H1 (cell line): Measurements from ENCODE around the gene OGG1. TPM values are rescaled to one million over a fixed set of nuclear protein-coding genes. Genes with fewer than 3 reads are reported as not detected.

Source experiments
- CTCF ChIA-PET: fragments of 300-600 bp; sonication (Branson Sonifier 250); formaldehyde crosslinking; loops from one replicate; lab custom pipeline; 2021; ENCODE audit not compliant: partially characterized antibody; lab: Charles Lee
- POLR2A ChIA-PET: fragments of 300-600 bp; sonication (Branson Sonifier 250); formaldehyde crosslinking; loops from one replicate; lab custom pipeline; 2021; ENCODE audit warnings: inconsistent platforms; ENCODE audit not compliant: partially characterized antibody; lab: Charles Lee
- DNase-seq, 2 experiments: peaks; one replicate each; pipeline versions ENCODE4 v3.0.0 to v3.0.0-alpha.2; 2010 to 2022; ENCODE audit warnings: low spot score in 2 of 2, low read depth in 1 of 2, mixed read lengths in 1 of 2
- FAIRE-seq: peaks from 2 replicates; lab custom pipeline; 2011; peaks lifted over from hg19 to GRCh38; lab: Jason Lieb, UNC
- H2AFZ ChIP-seq: 2 replicates; pipeline ENCODE4 v1.8.1; 2012; ENCODE audit warnings: low read length, inconsistent platforms
- H2AK5ac ChIP-seq: 2 replicates; pipeline ENCODE4 v1.6.1; 2013; ENCODE audit warnings: low read depth, low read length
- H2BK120ac ChIP-seq: replicated peaks from 2 replicates; pipeline ENCODE3; 2013; ENCODE audit warnings: low read depth, low read length, inconsistent platforms
- H2BK12ac ChIP-seq: 2 replicates; pipeline ENCODE4 v1.6.1; 2013; ENCODE audit warnings: low read depth, low read length
- H2BK15ac ChIP-seq: 2 replicates; pipeline ENCODE4 v1.6.1; 2013; ENCODE audit warnings: low read length
- H2BK20ac ChIP-seq: 2 replicates; pipeline ENCODE4 v1.6.1; 2013; ENCODE audit warnings: low read length
- H2BK5ac ChIP-seq: 2 replicates; pipeline ENCODE4 v1.6.1; 2013; ENCODE audit warnings: low read depth, low read length
- H3K14ac ChIP-seq: 2 replicates; pipeline ENCODE4 v1.6.1; 2013; ENCODE audit warnings: inconsistent platforms; ENCODE audit not compliant: insufficient read length
- H3K18ac ChIP-seq: 2 replicates; pipeline ENCODE4 v1.6.1; 2013; ENCODE audit warnings: low read length; ENCODE audit errors: extremely low read depth
- H3K23ac ChIP-seq: 2 replicates; pipeline ENCODE4 v1.6.1; 2013; ENCODE audit warnings: inconsistent platforms; ENCODE audit not compliant: insufficient read length
- H3K23me2 ChIP-seq: 2 replicates; pipeline ENCODE4 v1.6.1; 2013; ENCODE audit warnings: low read depth, low read length
- H3K27ac ChIP-seq: 2 replicates; pipeline ENCODE4 v1.6.1; 2011; ENCODE audit warnings: low read depth, low read length, inconsistent platforms
- H3K27me3 ChIP-seq, 4 experiments: replicated peaks in 1 of 4; 1 replicate in 1 of 4; 2 replicates in 3 of 4; pipeline versions ENCODE4 v1.6.1 to v1.8.1; 2011 to 2013; ENCODE audit warnings: low read length in 3 of 4, mild to moderate bottlenecking in 3 of 4, inconsistent platforms in 2 of 4, mixed read lengths in 2 of 4, moderate library complexity in 1 of 4; ENCODE audit not compliant: control insufficient read depth in 3 of 4, insufficient read depth in 3 of 4; ENCODE audit errors: extremely low read depth in 1 of 4
- H3K36me3 ChIP-seq, 4 experiments: 2 replicates each; pipeline versions ENCODE4 v1.6.1 to v1.8.1; 2011 to 2013; ENCODE audit warnings: mild to moderate bottlenecking in 4 of 4, low read length in 3 of 4, moderate library complexity in 2 of 4, control low read depth in 1 of 4, inconsistent platforms in 1 of 4; ENCODE audit not compliant: insufficient read depth in 4 of 4, control insufficient read depth in 2 of 4
- H3K4ac ChIP-seq: replicated peaks from 2 replicates; pipeline ENCODE3; 2013; ENCODE audit warnings: low read length, low read depth, mixed read lengths, inconsistent platforms; ENCODE audit not compliant: insufficient read length
- H3K4me1 ChIP-seq, 4 experiments: replicated peaks in 1 of 4; 1 replicate in 1 of 4; 2 replicates in 3 of 4; pipeline versions ENCODE4 v1.6.1 to v1.8.1; 2011 to 2013; ENCODE audit warnings: low read length in 3 of 4, inconsistent platforms in 2 of 4, mixed read lengths in 1 of 4; ENCODE audit not compliant: insufficient read depth in 4 of 4, control insufficient read depth in 3 of 4
- H3K4me2 ChIP-seq, 2 experiments: 2 replicates each; pipeline versions ENCODE4 v1.6.1 to v1.8.1; 2011 to 2013; ENCODE audit warnings: low read depth in 2 of 2, low read length in 2 of 2, control low read depth in 1 of 2, inconsistent platforms in 1 of 2, mild to moderate bottlenecking in 1 of 2; ENCODE audit not compliant: insufficient read depth in 1 of 2
- H3K4me3 ChIP-seq, 4 experiments: fragments of 200-600, 300-600 bp in 1 of 4; sonication (generic), shearing (Covaris generic), sonication (Bioruptor Twin) in 1 of 4; 2 replicates each; pipeline versions ENCODE4 v1.5.1 to v1.8.1; 2011 to 2016; ENCODE audit warnings: low read length in 4 of 4, low read depth in 3 of 4, control low read depth in 2 of 4, inconsistent platforms in 2 of 4, mild to moderate bottlenecking in 2 of 4, mixed read lengths in 1 of 4, moderate library complexity in 1 of 4; ENCODE audit not compliant: insufficient read depth in 2 of 4; ENCODE audit errors: extremely low read depth in 1 of 4
- H3K56ac ChIP-seq: replicated peaks from 2 replicates; pipeline ENCODE3; 2013; ENCODE audit warnings: low read depth, mild to moderate bottlenecking, mixed read lengths, low read length, inconsistent platforms; ENCODE audit not compliant: insufficient read length
- H3K79me1 ChIP-seq: 2 replicates; pipeline ENCODE4 v1.6.1; 2013; ENCODE audit warnings: low read depth, low read length, control low read depth
- H3K79me2 ChIP-seq, 2 experiments: 2 replicates each; pipeline versions ENCODE4 v1.6.1 to v1.8.1; 2012 to 2013; ENCODE audit warnings: low read length in 2 of 2, mild to moderate bottlenecking in 2 of 2, inconsistent platforms in 1 of 2; ENCODE audit not compliant: insufficient read depth in 2 of 2, control insufficient read depth in 1 of 2
- H3K9ac ChIP-seq, 4 experiments: replicated peaks in 1 of 4; 1 replicate in 1 of 4; 2 replicates in 3 of 4; pipeline versions ENCODE4 v1.6.1 to v1.8.1; 2011 to 2013; ENCODE audit warnings: low read depth in 3 of 4, low read length in 3 of 4, control low read depth in 2 of 4, mild to moderate bottlenecking in 2 of 4, moderate library complexity in 2 of 4, inconsistent platforms in 1 of 4; ENCODE audit errors: extremely low read depth in 1 of 4
- H3K9me3 ChIP-seq, 2 experiments: 2 replicates each; pipeline versions ENCODE4 v1.6.1 to v1.8.1; 2012 to 2013; ENCODE audit warnings: mild to moderate bottlenecking in 2 of 2, moderate library complexity in 2 of 2, control low read depth in 1 of 2, inconsistent platforms in 1 of 2, low read depth in 1 of 2, low read length in 1 of 2, mixed read lengths in 1 of 2; ENCODE audit not compliant: insufficient read depth in 2 of 2
- H4K20me1 ChIP-seq, 2 experiments: replicated peaks in 1 of 2; 2 replicates each; pipeline versions ENCODE3 to v1.8.1; 2011 to 2013; ENCODE audit warnings: inconsistent platforms in 2 of 2, low read length in 2 of 2, mild to moderate bottlenecking in 1 of 2; ENCODE audit not compliant: insufficient read depth in 2 of 2, control insufficient read depth in 1 of 2
- H4K5ac ChIP-seq: 2 replicates; pipeline ENCODE4 v1.6.1; 2013; ENCODE audit warnings: low read length, low read depth, mixed read lengths, inconsistent platforms; ENCODE audit not compliant: insufficient read length
- H4K8ac ChIP-seq: 2 replicates; pipeline ENCODE4 v1.8.0; 2013; ENCODE audit warnings: mild to moderate bottlenecking, moderate library complexity, low read length, inconsistent platforms; ENCODE audit not compliant: insufficient read depth; ENCODE audit errors: extremely low read depth
- H4K91ac ChIP-seq: replicated peaks from 2 replicates; pipeline ENCODE3; 2013; ENCODE audit warnings: low read length, mixed read lengths, inconsistent platforms; ENCODE audit not compliant: insufficient read length
- BACH1 ChIP-seq: IDR thresholded peaks from 2 replicates; pipeline ENCODE4 v1.6.1; 2012; ENCODE audit warnings: low read length, improper control_type of control experiment
- CREB1 ChIP-seq: IDR thresholded peaks from 2 replicates; pipeline ENCODE4 v1.6.1; 2012; ENCODE audit warnings: inconsistent platforms
- GABPA ChIP-seq: IDR thresholded peaks from 2 replicates; pipeline ENCODE4 v1.6.1; 2011; ENCODE audit warnings: mild to moderate bottlenecking, low read length, moderate library complexity, borderline replicate concordance; ENCODE audit not compliant: insufficient read depth
- HDAC2 ChIP-seq, 2 experiments: fragments of 300-600 bp in 1 of 2; sonication (generic) in 1 of 2; IDR thresholded peaks; 2 replicates each; pipeline ENCODE4 v1.6.1; 2011 to 2012; ENCODE audit warnings: low read depth in 2 of 2, low read length in 2 of 2, mild to moderate bottlenecking in 2 of 2, moderate library complexity in 2 of 2, borderline replicate concordance in 1 of 2, inconsistent platforms in 1 of 2
- NANOG ChIP-seq: IDR thresholded peaks from 2 replicates; pipeline ENCODE4 v1.6.1; 2011; ENCODE audit warnings: low read length, low read depth, mild to moderate bottlenecking, inconsistent platforms; ENCODE audit not compliant: insufficient read depth, poor library complexity, severe bottlenecking
- POU5F1 ChIP-seq: IDR thresholded peaks from 2 replicates; pipeline ENCODE4 v1.6.1; 2011; ENCODE audit warnings: low read depth, mild to moderate bottlenecking, low read length, moderate library complexity
- RNF2 ChIP-seq: fragments of 200-900, 300-1000 bp; sonication (generic); IDR thresholded peaks from 2 replicates; pipeline ENCODE4 v1.7.1; 2016; ENCODE audit warnings: borderline replicate concordance, low read depth, mild to moderate bottlenecking, antibody characterized with exemption, low read length; ENCODE audit not compliant: poor library complexity, severe bottlenecking; ENCODE audit errors: missing control alignments
- RXRA ChIP-seq: IDR thresholded peaks from 2 replicates; pipeline ENCODE4 v1.6.1; 2011; ENCODE audit warnings: low read depth, mild to moderate bottlenecking, low read length, moderate library complexity; ENCODE audit not compliant: insufficient read depth
- TCF12 ChIP-seq: IDR thresholded peaks from 2 replicates; pipeline ENCODE4 v1.6.1; 2011; ENCODE audit warnings: low read depth, mild to moderate bottlenecking, low read length
- USF2 ChIP-seq: IDR thresholded peaks from 2 replicates; pipeline ENCODE4 v1.6.1; 2011; ENCODE audit warnings: low read length, improper control_type of control experiment
- ZNF274 ChIP-seq: IDR thresholded peaks from 2 replicates; pipeline ENCODE4 v1.7.0; 2012; ENCODE audit warnings: low read length, borderline replicate concordance; ENCODE audit errors: extremely low read depth
- WGBS, 2 experiments: shearing (Covaris generic) in 1 of 2; methylation state at CpG; one replicate each; pipeline versions ENCODE4 v1.1.6 to v1.1.7; 2013 to 2015; ENCODE audit warnings: low lambda C conversion rate in 2 of 2, mixed read lengths in 2 of 2, inconsistent platforms in 1 of 2, low coverage in 1 of 2, missing lambda C conversion rate in 1 of 2; ENCODE audit not compliant: insufficient replicate concordance in 2 of 2, insufficient coverage in 1 of 2, insufficient read length in 1 of 2; ENCODE audit errors: extremely low coverage in 1 of 2, missing lambda C conversion rate in 1 of 2; 5-methylcytosine and 5-hydroxymethylcytosine counted together
- polyA plus RNA-seq, 7 experiments: library from polyadenylated mRNA; depleted of rRNA in 3 of 7; stranded (reverse) in 5 of 7; unstranded in 2 of 7; fragments of >200 nt in 5 of 7; fragments of 200-250 nt in 2 of 7; gene quantifications; 1 replicate in 5 of 7; 2 replicates in 1 of 7; 4 replicates in 1 of 7; pipeline versions ENCODE4 v1.2.1 to v1.2.3, GENCODE V29; 2011 to 2013; ENCODE audit warnings: missing spikeins in 2 of 7, mixed read lengths in 2 of 7
- total RNA-seq: library from RNA; stranded (reverse); fragmentation: NEBNext Ultra II Directional; extraction: Animal tissue kit (Norgen Biotek cat#: 25700); gene quantifications from 2 replicates; pipeline ENCODE4 v1.2.1, GENCODE V29; 2021

The OGG1 gene
- total and polyA plus RNA-seq, 2 of the 8 experiments (the other 6 are each of a cell fraction or from before 2014, with no cell fraction given): 29.6 to 46.8 TPM

- H3K27me3 ChIP-seq: peaks cover 0 to 7% (median 5%) of the 10 kb centered on the region in 4 experiments; a peak in 5 of 7 replicates
- H4K5ac ChIP-seq: no peak overlapping the region
- no peak overlapping the region for H3K56ac ChIP-seq
- H4K8ac ChIP-seq: no peak overlapping the region
- no peak overlapping the region for H3K23ac ChIP-seq
- POLR2A ChIA-PET: interaction anchor here (0.6 to 7.8 kb wide), 4 partner anchors 11 to 73 kb away, joined by 3 to 71 read pairs (median 4); partner anchors contain the start of genes ARPC4 and TADA3
- H3K36me3 ChIP-seq: peaks cover 28 to 51% (median 40%) of the 10 kb centered on the region in 4 experiments
- no peak overlapping the region; a peak in 1 of 7 replicates for H3K9ac ChIP-seq
- H3K27ac ChIP-seq: no peak overlapping the region
- FAIRE-seq (no peak), DNase-seq (no peak)
- H2BK15ac ChIP-seq: no peak overlapping the region
- H3K4me1 ChIP-seq: peaks cover 0 to 9% (median 2%) of the 10 kb centered on the region in 4 experiments; a peak in 3 of 7 replicates
- H3K79me1 ChIP-seq: no peaks in the 10 kb centered on the region; the same call in 1 of the 2 replicates
- H4K20me1 ChIP-seq: peaks cover 3 to 15% of the 10 kb centered on the region in 2 experiments
- peaks cover 2% of the 10 kb centered on the region; the same call in 1 of the 2 replicates for H3K23me2 ChIP-seq
- H2AK5ac ChIP-seq: no peak overlapping the region
- no peak overlapping the region for H2BK5ac ChIP-seq
- no peak overlapping the region for H2BK20ac ChIP-seq
- H3K18ac ChIP-seq: no peak overlapping the region
- H2BK120ac ChIP-seq: no peak overlapping the region
- no peaks in the 10 kb centered on the region for H3K79me2 ChIP-seq
- CTCF ChIA-PET: interaction anchor here (0.8 to 4.9 kb wide), 7 partner anchors 13 to 129 kb away, joined by 3 to 30 read pairs (median 4); partner anchors contain the start of gene ARPC4
- H2AFZ ChIP-seq: no peak overlapping the region
- no peak overlapping the region for H3K4ac ChIP-seq
- H2BK12ac ChIP-seq: no peak overlapping the region
- no peak overlapping the region for H3K4me2 ChIP-seq
- H3K14ac ChIP-seq: no peak overlapping the region
- no peak overlapping the region for H3K4me3 ChIP-seq
- 91% methylated on average over 12 of the region's 12 CpGs; no CpG with 5 or more reads in 1 of the 2 experiments for WGBS, 2 experiments
- H3K9me3 ChIP-seq: no peaks in the 10 kb centered on the region
- H4K91ac ChIP-seq: no peak overlapping the region
- TF ChIP-seq ZNF274: no peak
- TF ChIP-seq USF2: no peak
- TF ChIP-seq GABPA: no peak
- TF ChIP-seq RXRA: no peak
- TF ChIP-seq POU5F1: no peak
- TF ChIP-seq CREB1: no peak
- TF ChIP-seq TCF12: no peak
- no peak for TF ChIP-seq BACH1
- TF ChIP-seq NANOG: no peak
- TF ChIP-seq RNF2: no peak
- TF ChIP-seq HDAC2 (IDR thresholded peaks at IDR 0.05; ENCODE audit: borderline replicate concordance in 1 of 2, low read depth in 2 of 2, low read length in 2 of 2): no peak
Measured at GRCh38 chr3:9806137-9806536, 56.4 kb downstream of the OGG1 start.
